ENCODE measurements around the gene ARHGAP40.

ARHGAP40 gene

DNA sequence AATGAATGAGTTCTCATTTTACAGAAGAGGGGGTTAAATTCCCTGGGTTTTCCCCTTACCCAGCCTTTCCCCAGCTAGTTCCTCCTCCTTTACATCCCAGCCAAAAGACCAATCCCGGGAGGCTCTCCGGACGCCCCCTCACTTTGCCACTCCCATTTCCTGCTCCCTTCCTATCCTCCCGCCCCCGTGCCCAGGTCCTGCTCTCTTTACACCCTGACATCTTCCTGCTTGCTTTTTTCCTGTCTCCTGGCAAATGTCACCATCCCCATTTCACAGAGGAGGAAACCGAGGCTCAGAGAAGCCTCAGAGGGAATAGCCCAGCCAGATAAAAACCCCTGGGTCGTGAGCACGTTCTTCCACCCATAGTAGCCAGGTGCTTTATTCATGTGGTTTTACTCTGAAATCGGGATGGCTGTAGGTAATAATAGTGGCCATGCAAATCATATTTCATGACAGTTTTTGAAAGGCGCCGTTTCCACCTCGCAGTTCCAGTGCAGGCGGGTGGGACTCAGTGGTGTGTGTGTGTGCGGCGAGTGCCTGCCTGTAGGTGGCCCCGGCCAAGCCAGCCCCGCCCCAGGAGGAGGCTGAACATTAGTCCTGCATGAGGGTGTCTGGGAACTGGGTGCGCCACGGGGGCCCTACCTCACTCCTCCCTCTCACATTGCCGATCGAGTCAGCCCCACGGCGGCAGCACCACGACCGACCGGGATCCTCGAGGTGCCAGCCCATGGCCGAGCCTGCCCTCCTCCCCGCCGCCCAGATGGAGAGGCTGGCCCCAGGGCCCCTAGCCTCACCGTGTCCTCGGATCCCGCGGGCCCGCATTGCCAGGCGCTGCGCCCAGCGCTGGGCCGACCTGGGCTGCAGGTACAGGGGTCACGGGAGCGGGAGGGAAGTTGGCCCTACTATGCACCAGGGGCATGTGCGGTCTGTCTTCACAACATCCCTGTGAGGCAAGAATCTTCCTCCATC lies at the start of gene ARHGAP40:
TSS of gene ARHGAP40 (plus strand) at position 594 of the 969 bp plus-strand sequence.
- Histone ChIP-seq H3K4me3 (ENCODE audit: low read length in 2 of 2) (no peak within 1 kb of the TSS), H3K27ac (ENCODE audit: low read depth in 2 of 2, low read length in 2 of 2) (no peak within 1 kb of the TSS), H3K27me3 (ENCODE audit: control insufficient read depth in 2 of 2, insufficient read depth in 2 of 2, low read length in 2 of 2) (peaks cover 36 to 44% of the 10 kb centered on the region in 2 donors), H3K4me1 (ENCODE audit: control insufficient read depth in 2 of 2, insufficient read depth in 2 of 2, low read length in 2 of 2) (no peaks in the 10 kb centered on the region), H3K36me3 (ENCODE audit: control insufficient read depth in 2 of 2, insufficient read depth in 2 of 2, low read length in 2 of 2) (no peaks in the 10 kb centered on the region), H3K9me3 (ENCODE audit: control insufficient read depth in 2 of 2, low read length in 2 of 2) (no peaks in the 10 kb centered on the region), H3K9ac (ENCODE audit: low read depth in 1 of 2, low read length in 2 of 2) (no peak within 1 kb of the TSS)

DNA sequence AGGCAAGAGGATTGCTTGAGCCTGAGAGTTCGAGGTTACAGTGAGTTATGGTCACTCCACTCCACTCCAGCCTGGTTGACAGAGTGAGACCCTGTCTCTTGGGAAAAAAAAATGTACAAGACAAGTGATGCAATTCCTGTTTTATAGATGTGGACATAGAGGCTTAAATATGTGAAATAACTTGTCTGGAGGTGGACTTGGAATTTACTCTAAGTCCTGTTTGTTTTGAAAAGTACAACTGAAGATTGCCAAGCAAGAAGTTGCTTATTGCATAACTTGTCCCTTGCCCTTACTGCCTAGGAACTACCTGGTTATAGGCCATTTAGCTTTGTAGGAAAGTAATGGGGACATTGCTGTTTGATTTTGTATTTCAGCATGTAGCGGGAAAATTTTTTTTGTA lies 46.6 kb upstream of the ARHGAP40 start:
- H3K36me3 ChIP-seq (ENCODE audit: control insufficient read depth in 2 of 2, insufficient read depth in 2 of 2, low read length in 2 of 2), result peaks cover 56 to 84% of the 10 kb centered on the region in 2 donors
- H3K27me3 ChIP-seq (ENCODE audit: control insufficient read depth in 2 of 2, insufficient read depth in 2 of 2, low read length in 2 of 2), result no peaks in the 10 kb centered on the region
- no peak overlapping the region for H3K4me3 ChIP-seq (ENCODE audit: low read length in 2 of 2)
- H3K27ac ChIP-seq (ENCODE audit: low read depth in 2 of 2, low read length in 2 of 2), result no peak overlapping the region
- no peaks in the 10 kb centered on the region for H3K4me1 ChIP-seq (ENCODE audit: control insufficient read depth in 2 of 2, insufficient read depth in 2 of 2, low read length in 2 of 2)
- no peaks in the 10 kb centered on the region for H3K9me3 ChIP-seq (ENCODE audit: control insufficient read depth in 2 of 2, low read length in 2 of 2)
- H3K9ac ChIP-seq (ENCODE audit: low read depth in 1 of 2, low read length in 2 of 2), result no peak overlapping the region

DNA sequence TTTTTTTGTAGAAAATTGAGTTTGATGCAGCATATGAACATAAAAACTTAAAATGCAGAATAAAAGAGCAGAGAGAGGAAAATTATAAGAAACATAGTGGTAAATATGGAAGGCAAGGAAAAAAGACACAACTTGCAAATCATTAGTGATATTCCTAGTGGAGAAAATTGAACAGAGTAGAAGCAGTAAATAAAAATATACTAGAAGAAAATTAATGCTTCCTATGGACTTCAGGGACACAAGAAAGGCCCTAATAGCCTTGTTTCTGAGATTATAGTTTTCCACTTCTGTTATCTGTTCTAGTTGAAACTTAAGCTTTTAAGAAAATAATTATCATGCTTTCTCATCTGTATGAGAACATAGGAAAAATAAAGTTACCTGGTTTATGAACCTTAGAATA lies 46.2 kb upstream of the ARHGAP40 start:
- Histone ChIP-seq H3K27ac (ENCODE audit: low read depth in 2 of 2, low read length in 2 of 2) (no peak overlapping the region), H3K9me3 (ENCODE audit: control insufficient read depth in 2 of 2, low read length in 2 of 2) (no peaks in the 10 kb centered on the region), H3K4me3 (ENCODE audit: low read length in 2 of 2) (no peak overlapping the region), H3K36me3 (ENCODE audit: control insufficient read depth in 2 of 2, insufficient read depth in 2 of 2, low read length in 2 of 2) (peaks cover 56 to 87% of the 10 kb centered on the region in 2 donors), H3K27me3 (ENCODE audit: control insufficient read depth in 2 of 2, insufficient read depth in 2 of 2, low read length in 2 of 2) (no peaks in the 10 kb centered on the region), H3K9ac (ENCODE audit: low read depth in 1 of 2, low read length in 2 of 2) (no peak overlapping the region), H3K4me1 (ENCODE audit: control insufficient read depth in 2 of 2, insufficient read depth in 2 of 2, low read length in 2 of 2) (no peaks in the 10 kb centered on the region)

DNA sequence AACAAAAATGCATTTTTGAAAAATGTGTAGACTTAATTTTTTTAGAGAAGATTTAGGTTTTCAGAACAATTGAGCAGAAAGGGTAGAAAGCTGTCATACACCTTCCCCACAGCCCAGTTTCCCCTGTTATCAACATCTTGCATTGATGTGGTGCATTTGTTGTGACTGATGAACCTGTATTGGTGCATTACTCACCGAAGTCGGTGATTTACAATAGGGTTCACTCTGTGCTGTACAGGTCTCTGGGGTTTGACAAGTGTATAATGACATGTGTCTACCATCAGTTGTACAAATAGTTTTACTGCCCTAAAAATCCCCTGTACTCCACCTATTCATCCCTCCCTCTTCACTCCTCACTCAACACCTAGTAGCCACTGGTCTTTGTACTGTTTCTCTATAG lies 44.4 kb upstream of the ARHGAP40 start:
- H3K27me3 ChIP-seq (ENCODE audit: control insufficient read depth in 2 of 2, insufficient read depth in 2 of 2, low read length in 2 of 2), result no peaks in the 10 kb centered on the region
- no peaks in the 10 kb centered on the region for H3K9me3 ChIP-seq (ENCODE audit: control insufficient read depth in 2 of 2, low read length in 2 of 2)
- H3K36me3 ChIP-seq (ENCODE audit: control insufficient read depth in 2 of 2, insufficient read depth in 2 of 2, low read length in 2 of 2), result peaks cover 42 to 81% of the 10 kb centered on the region in 2 donors
- no peak overlapping the region for H3K4me3 ChIP-seq (ENCODE audit: low read length in 2 of 2)
- no peak overlapping the region for H3K9ac ChIP-seq (ENCODE audit: low read depth in 1 of 2, low read length in 2 of 2)
- H3K27ac ChIP-seq (ENCODE audit: low read depth in 2 of 2, low read length in 2 of 2), result no peak overlapping the region
- no peaks in the 10 kb centered on the region for H3K4me1 ChIP-seq (ENCODE audit: control insufficient read depth in 2 of 2, insufficient read depth in 2 of 2, low read length in 2 of 2)

DNA sequence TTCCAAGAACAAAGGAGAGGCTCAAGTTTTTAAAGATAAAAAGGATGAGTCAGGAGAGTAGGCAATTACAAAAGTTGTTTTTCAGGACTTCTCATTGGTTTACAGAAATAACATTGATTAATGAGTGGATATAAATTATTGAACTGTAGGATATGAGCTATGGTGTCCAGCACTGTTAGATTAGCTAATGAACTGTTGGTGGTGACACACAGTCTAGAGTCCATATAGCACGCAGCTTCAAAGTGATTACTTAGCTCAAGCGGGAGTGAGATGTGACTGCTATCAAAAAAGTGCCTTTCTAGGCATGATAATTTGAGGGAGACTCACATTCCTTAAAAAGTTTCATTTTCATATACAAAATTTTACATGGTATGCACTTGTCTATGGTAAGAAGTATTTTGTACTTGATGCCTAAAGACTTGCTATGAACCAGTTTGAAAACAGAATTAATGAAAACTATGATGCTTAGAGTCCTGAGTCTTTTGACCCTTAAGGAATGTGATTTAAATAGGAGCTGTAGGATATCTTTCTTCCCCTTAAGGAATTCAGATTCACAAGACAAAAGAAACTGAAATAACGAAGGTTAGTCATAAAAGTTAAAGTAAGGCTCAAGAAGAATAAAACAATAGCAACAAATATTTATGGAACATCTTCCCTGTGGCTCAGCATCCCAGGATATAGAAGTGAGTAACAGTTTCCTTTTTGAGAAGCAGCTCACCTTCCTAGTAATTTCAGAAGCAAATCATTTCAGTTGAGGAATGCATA lies 42.8 kb upstream of the ARHGAP40 start:
- H3K4me1 ChIP-seq (ENCODE audit: control insufficient read depth in 2 of 2, insufficient read depth in 2 of 2, low read length in 2 of 2), result no peaks in the 10 kb centered on the region
- no peak overlapping the region for H3K4me3 ChIP-seq (ENCODE audit: low read length in 2 of 2)
- H3K27ac ChIP-seq (ENCODE audit: low read depth in 2 of 2, low read length in 2 of 2), result no peak overlapping the region
- H3K36me3 ChIP-seq (ENCODE audit: control insufficient read depth in 2 of 2, insufficient read depth in 2 of 2, low read length in 2 of 2), result peaks cover 34 to 80% of the 10 kb centered on the region in 2 donors
- no peaks in the 10 kb centered on the region for H3K9me3 ChIP-seq (ENCODE audit: control insufficient read depth in 2 of 2, low read length in 2 of 2)
- H3K27me3 ChIP-seq (ENCODE audit: control insufficient read depth in 2 of 2, insufficient read depth in 2 of 2, low read length in 2 of 2), result no peaks in the 10 kb centered on the region
- no peak overlapping the region for H3K9ac ChIP-seq (ENCODE audit: low read depth in 1 of 2, low read length in 2 of 2)

DNA sequence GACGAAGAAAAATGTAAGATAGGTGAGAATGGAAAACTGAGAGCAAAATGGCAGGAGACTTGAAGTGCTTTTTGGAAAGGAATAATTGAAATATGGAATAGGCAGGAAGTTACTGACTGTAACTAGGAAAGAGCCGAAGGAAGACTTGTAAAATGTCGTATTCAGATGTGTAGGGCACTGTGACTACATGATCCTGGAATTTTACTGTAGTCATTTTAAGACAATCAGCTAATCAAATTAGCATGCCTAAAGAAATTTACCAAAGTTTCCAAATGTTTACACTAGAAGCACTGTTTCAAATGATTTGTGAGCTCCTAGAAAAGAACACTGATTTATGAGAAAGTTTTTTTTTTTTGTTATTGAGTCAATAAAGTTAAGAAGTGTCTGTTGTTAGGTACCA lies 41.8 kb upstream of the ARHGAP40 start:
- H3K9ac ChIP-seq (ENCODE audit: low read depth in 1 of 2, low read length in 2 of 2), result no peak overlapping the region

DNA sequence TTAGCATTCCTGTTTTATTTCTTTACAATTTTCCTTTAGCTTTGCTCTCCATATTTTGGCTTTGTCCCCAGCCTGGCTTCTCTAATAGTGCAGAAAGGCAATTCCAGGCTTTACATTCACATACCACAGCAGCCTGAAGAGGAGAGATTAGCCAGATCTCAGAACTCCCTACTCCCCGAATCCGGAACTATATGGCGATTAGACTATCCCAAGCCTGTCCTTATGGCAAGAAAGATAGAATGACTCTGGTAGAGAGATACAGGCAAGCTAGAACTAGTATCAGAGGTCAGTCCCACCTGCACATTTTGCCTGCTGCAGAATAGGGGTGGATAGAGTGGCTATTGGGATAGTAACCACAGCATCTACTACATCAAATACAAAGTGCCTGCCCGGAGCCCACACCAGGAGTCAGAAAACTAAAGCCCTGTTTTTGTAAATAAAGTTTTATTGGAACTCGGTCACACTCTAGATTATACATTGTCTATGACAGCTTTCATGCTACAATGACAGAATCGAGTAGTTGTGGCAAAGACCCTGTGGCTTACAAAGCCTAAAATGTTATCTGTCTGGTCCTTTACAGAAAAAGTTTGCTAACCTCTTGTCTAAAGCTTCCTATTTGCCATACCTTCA lies 37.7 kb upstream of the ARHGAP40 start:
- Histone ChIP-seq H3K36me3 (ENCODE audit: control insufficient read depth in 2 of 2, insufficient read depth in 2 of 2, low read length in 2 of 2) (peaks cover 27 to 68% of the 10 kb centered on the region in 2 donors), H3K27me3 (ENCODE audit: control insufficient read depth in 2 of 2, insufficient read depth in 2 of 2, low read length in 2 of 2) (no peaks in the 10 kb centered on the region), H3K27ac (ENCODE audit: low read depth in 2 of 2, low read length in 2 of 2) (no peak overlapping the region), H3K9ac (ENCODE audit: low read depth in 1 of 2, low read length in 2 of 2) (no peak overlapping the region), H3K9me3 (ENCODE audit: control insufficient read depth in 2 of 2, low read length in 2 of 2) (no peaks in the 10 kb centered on the region), H3K4me1 (ENCODE audit: control insufficient read depth in 2 of 2, insufficient read depth in 2 of 2, low read length in 2 of 2) (no peaks in the 10 kb centered on the region), H3K4me3 (ENCODE audit: low read length in 2 of 2) (no peak overlapping the region)

More for the DNA sequence above, 41.8 kb upstream of the ARHGAP40 start:
- Histone ChIP-seq H3K9me3 (ENCODE audit: control insufficient read depth in 2 of 2, low read length in 2 of 2) (no peaks in the 10 kb centered on the region), H3K27ac (ENCODE audit: low read depth in 2 of 2, low read length in 2 of 2) (no peak overlapping the region), H3K27me3 (ENCODE audit: control insufficient read depth in 2 of 2, insufficient read depth in 2 of 2, low read length in 2 of 2) (no peaks in the 10 kb centered on the region), H3K4me1 (ENCODE audit: control insufficient read depth in 2 of 2, insufficient read depth in 2 of 2, low read length in 2 of 2) (no peaks in the 10 kb centered on the region), H3K36me3 (ENCODE audit: control insufficient read depth in 2 of 2, insufficient read depth in 2 of 2, low read length in 2 of 2) (peaks cover 27 to 76% of the 10 kb centered on the region in 2 donors), H3K4me3 (ENCODE audit: low read length in 2 of 2) (no peak overlapping the region)

DNA sequence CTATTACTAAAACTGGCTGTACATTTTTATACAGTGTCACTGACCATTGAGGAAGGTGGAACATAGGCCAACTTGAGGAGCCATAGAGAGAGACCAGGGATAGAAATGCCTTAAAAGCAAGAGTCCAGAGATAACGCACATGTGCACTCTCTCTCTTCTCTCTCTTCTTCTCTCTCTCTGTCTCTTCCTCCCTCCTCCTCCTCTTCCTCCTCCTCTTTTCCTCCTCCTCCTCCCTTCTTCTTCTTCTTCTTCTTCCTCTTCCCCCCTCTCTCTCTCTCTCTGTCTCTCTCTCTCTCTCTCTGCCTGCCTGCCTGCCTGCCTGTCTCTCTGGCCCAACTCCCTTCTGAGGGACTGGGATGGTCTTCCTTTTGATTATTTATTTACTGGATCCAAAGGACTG lies 36.9 kb upstream of the ARHGAP40 start:
- H3K36me3 ChIP-seq (ENCODE audit: control insufficient read depth in 2 of 2, insufficient read depth in 2 of 2, low read length in 2 of 2), result peaks cover 29 to 65% of the 10 kb centered on the region in 2 donors
- no peaks in the 10 kb centered on the region for H3K27me3 ChIP-seq (ENCODE audit: control insufficient read depth in 2 of 2, insufficient read depth in 2 of 2, low read length in 2 of 2)

DNA sequence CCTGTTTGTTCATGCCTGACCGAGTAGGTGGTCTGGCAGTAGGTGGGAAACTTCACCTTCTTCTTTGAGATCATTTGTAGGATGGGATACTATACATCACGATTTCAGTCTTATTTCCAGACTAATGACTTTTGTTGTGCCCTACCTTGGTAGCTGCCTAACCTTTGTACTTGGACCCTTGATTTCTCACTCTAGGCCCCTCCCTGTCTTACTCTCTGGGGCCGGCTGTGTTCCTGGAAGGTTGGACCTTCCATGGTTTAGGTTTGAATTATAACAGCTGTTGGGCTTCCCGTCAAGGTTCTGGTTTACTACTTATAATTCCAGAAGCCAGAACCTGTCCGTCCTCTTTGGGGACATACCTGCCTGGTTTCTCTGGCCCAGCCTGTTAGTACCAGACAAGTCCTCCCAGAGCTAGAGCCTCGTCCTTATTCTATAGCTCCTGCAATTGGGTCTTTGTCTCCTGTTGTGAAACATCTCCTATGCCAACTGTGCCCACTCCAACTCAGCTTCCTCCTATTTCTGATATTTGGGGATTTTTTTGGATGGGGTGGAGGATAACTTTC lies 35.5 kb upstream of the ARHGAP40 start:
- Histone ChIP-seq H3K4me3 (ENCODE audit: low read length in 2 of 2) (no peak overlapping the region), H3K9me3 (ENCODE audit: control insufficient read depth in 2 of 2, low read length in 2 of 2) (no peaks in the 10 kb centered on the region), H3K27me3 (ENCODE audit: control insufficient read depth in 2 of 2, insufficient read depth in 2 of 2, low read length in 2 of 2) (no peaks in the 10 kb centered on the region), H3K9ac (ENCODE audit: low read depth in 1 of 2, low read length in 2 of 2) (no peak overlapping the region), H3K4me1 (ENCODE audit: control insufficient read depth in 2 of 2, insufficient read depth in 2 of 2, low read length in 2 of 2) (no peaks in the 10 kb centered on the region), H3K27ac (ENCODE audit: low read depth in 2 of 2, low read length in 2 of 2) (no peak overlapping the region), H3K36me3 (ENCODE audit: control insufficient read depth in 2 of 2, insufficient read depth in 2 of 2, low read length in 2 of 2) (peaks cover 37 to 70% of the 10 kb centered on the region in 2 donors)

More for the DNA sequence above, 36.9 kb upstream of the ARHGAP40 start:
- no peaks in the 10 kb centered on the region for H3K4me1 ChIP-seq (ENCODE audit: control insufficient read depth in 2 of 2, insufficient read depth in 2 of 2, low read length in 2 of 2)
- no peak overlapping the region for H3K27ac ChIP-seq (ENCODE audit: low read depth in 2 of 2, low read length in 2 of 2)
- H3K9me3 ChIP-seq (ENCODE audit: control insufficient read depth in 2 of 2, low read length in 2 of 2), result no peaks in the 10 kb centered on the region
- H3K4me3 ChIP-seq (ENCODE audit: low read length in 2 of 2), result no peak overlapping the region
- no peak overlapping the region for H3K9ac ChIP-seq (ENCODE audit: low read depth in 1 of 2, low read length in 2 of 2)
